H1 (cell line): ENCODE measurements around the gene B3GAT1. TPM values are rescaled to one million over a fixed set of nuclear protein-coding genes. Genes with fewer than 3 reads are reported as not detected.

Experiments
- CTCF ChIA-PET: fragments of 300-600 bp; sonication (Branson Sonifier 250); formaldehyde crosslinking; loops from one replicate; lab custom pipeline; 2021; ENCODE audit not compliant: partially characterized antibody; lab: Charles Lee
- POLR2A ChIA-PET: fragments of 300-600 bp; sonication (Branson Sonifier 250); formaldehyde crosslinking; loops from one replicate; lab custom pipeline; 2021; ENCODE audit warnings: inconsistent platforms; ENCODE audit not compliant: partially characterized antibody; lab: Charles Lee
- DNase-seq, 2 experiments: peaks; one replicate each; pipeline versions ENCODE4 v3.0.0 to v3.0.0-alpha.2; 2010 to 2022; ENCODE audit warnings: low spot score in 2 of 2, low read depth in 1 of 2, mixed read lengths in 1 of 2
- FAIRE-seq: peaks from 2 replicates; lab custom pipeline; 2011; peaks lifted over from hg19 to GRCh38; lab: Jason Lieb, UNC
- H2AFZ ChIP-seq: 2 replicates; pipeline ENCODE4 v1.8.1; 2012; ENCODE audit warnings: low read length, inconsistent platforms
- H2AK5ac ChIP-seq: 2 replicates; pipeline ENCODE4 v1.6.1; 2013; ENCODE audit warnings: low read depth, low read length
- H2BK120ac ChIP-seq: replicated peaks from 2 replicates; pipeline ENCODE3; 2013; ENCODE audit warnings: low read depth, low read length, inconsistent platforms
- H2BK12ac ChIP-seq: 2 replicates; pipeline ENCODE4 v1.6.1; 2013; ENCODE audit warnings: low read depth, low read length
- H2BK15ac ChIP-seq: 2 replicates; pipeline ENCODE4 v1.6.1; 2013; ENCODE audit warnings: low read length
- H2BK20ac ChIP-seq: 2 replicates; pipeline ENCODE4 v1.6.1; 2013; ENCODE audit warnings: low read length
- H2BK5ac ChIP-seq: 2 replicates; pipeline ENCODE4 v1.6.1; 2013; ENCODE audit warnings: low read depth, low read length
- H3K14ac ChIP-seq: 2 replicates; pipeline ENCODE4 v1.6.1; 2013; ENCODE audit warnings: inconsistent platforms; ENCODE audit not compliant: insufficient read length
- H3K18ac ChIP-seq: 2 replicates; pipeline ENCODE4 v1.6.1; 2013; ENCODE audit warnings: low read length; ENCODE audit errors: extremely low read depth
- H3K23ac ChIP-seq: 2 replicates; pipeline ENCODE4 v1.6.1; 2013; ENCODE audit warnings: inconsistent platforms; ENCODE audit not compliant: insufficient read length
- H3K23me2 ChIP-seq: 2 replicates; pipeline ENCODE4 v1.6.1; 2013; ENCODE audit warnings: low read depth, low read length
- H3K27ac ChIP-seq: 2 replicates; pipeline ENCODE4 v1.6.1; 2011; ENCODE audit warnings: low read depth, low read length, inconsistent platforms
- H3K27me3 ChIP-seq, 4 experiments: replicated peaks in 1 of 4; 1 replicate in 1 of 4; 2 replicates in 3 of 4; pipeline versions ENCODE4 v1.6.1 to v1.8.1; 2011 to 2013; ENCODE audit warnings: low read length in 3 of 4, mild to moderate bottlenecking in 3 of 4, inconsistent platforms in 2 of 4, mixed read lengths in 2 of 4, moderate library complexity in 1 of 4; ENCODE audit not compliant: control insufficient read depth in 3 of 4, insufficient read depth in 3 of 4; ENCODE audit errors: extremely low read depth in 1 of 4
- H3K36me3 ChIP-seq, 4 experiments: 2 replicates each; pipeline versions ENCODE4 v1.6.1 to v1.8.1; 2011 to 2013; ENCODE audit warnings: mild to moderate bottlenecking in 4 of 4, low read length in 3 of 4, moderate library complexity in 2 of 4, control low read depth in 1 of 4, inconsistent platforms in 1 of 4; ENCODE audit not compliant: insufficient read depth in 4 of 4, control insufficient read depth in 2 of 4
- H3K4ac ChIP-seq: replicated peaks from 2 replicates; pipeline ENCODE3; 2013; ENCODE audit warnings: low read length, low read depth, mixed read lengths, inconsistent platforms; ENCODE audit not compliant: insufficient read length
- H3K4me1 ChIP-seq, 4 experiments: replicated peaks in 1 of 4; 1 replicate in 1 of 4; 2 replicates in 3 of 4; pipeline versions ENCODE4 v1.6.1 to v1.8.1; 2011 to 2013; ENCODE audit warnings: low read length in 3 of 4, inconsistent platforms in 2 of 4, mixed read lengths in 1 of 4; ENCODE audit not compliant: insufficient read depth in 4 of 4, control insufficient read depth in 3 of 4
- H3K4me2 ChIP-seq, 2 experiments: 2 replicates each; pipeline versions ENCODE4 v1.6.1 to v1.8.1; 2011 to 2013; ENCODE audit warnings: low read depth in 2 of 2, low read length in 2 of 2, control low read depth in 1 of 2, inconsistent platforms in 1 of 2, mild to moderate bottlenecking in 1 of 2; ENCODE audit not compliant: insufficient read depth in 1 of 2
- H3K4me3 ChIP-seq, 4 experiments: fragments of 200-600, 300-600 bp in 1 of 4; sonication (generic), shearing (Covaris generic), sonication (Bioruptor Twin) in 1 of 4; 2 replicates each; pipeline versions ENCODE4 v1.5.1 to v1.8.1; 2011 to 2016; ENCODE audit warnings: low read length in 4 of 4, low read depth in 3 of 4, control low read depth in 2 of 4, inconsistent platforms in 2 of 4, mild to moderate bottlenecking in 2 of 4, mixed read lengths in 1 of 4, moderate library complexity in 1 of 4; ENCODE audit not compliant: insufficient read depth in 2 of 4; ENCODE audit errors: extremely low read depth in 1 of 4
- H3K56ac ChIP-seq: replicated peaks from 2 replicates; pipeline ENCODE3; 2013; ENCODE audit warnings: low read depth, mild to moderate bottlenecking, mixed read lengths, low read length, inconsistent platforms; ENCODE audit not compliant: insufficient read length
- H3K79me1 ChIP-seq: 2 replicates; pipeline ENCODE4 v1.6.1; 2013; ENCODE audit warnings: low read depth, low read length, control low read depth
- H3K79me2 ChIP-seq, 2 experiments: 2 replicates each; pipeline versions ENCODE4 v1.6.1 to v1.8.1; 2012 to 2013; ENCODE audit warnings: low read length in 2 of 2, mild to moderate bottlenecking in 2 of 2, inconsistent platforms in 1 of 2; ENCODE audit not compliant: insufficient read depth in 2 of 2, control insufficient read depth in 1 of 2
- H3K9ac ChIP-seq, 4 experiments: replicated peaks in 1 of 4; 1 replicate in 1 of 4; 2 replicates in 3 of 4; pipeline versions ENCODE4 v1.6.1 to v1.8.1; 2011 to 2013; ENCODE audit warnings: low read depth in 3 of 4, low read length in 3 of 4, control low read depth in 2 of 4, mild to moderate bottlenecking in 2 of 4, moderate library complexity in 2 of 4, inconsistent platforms in 1 of 4; ENCODE audit errors: extremely low read depth in 1 of 4
- H3K9me3 ChIP-seq, 2 experiments: 2 replicates each; pipeline versions ENCODE4 v1.6.1 to v1.8.1; 2012 to 2013; ENCODE audit warnings: mild to moderate bottlenecking in 2 of 2, moderate library complexity in 2 of 2, control low read depth in 1 of 2, inconsistent platforms in 1 of 2, low read depth in 1 of 2, low read length in 1 of 2, mixed read lengths in 1 of 2; ENCODE audit not compliant: insufficient read depth in 2 of 2
- H4K20me1 ChIP-seq, 2 experiments: replicated peaks in 1 of 2; 2 replicates each; pipeline versions ENCODE3 to v1.8.1; 2011 to 2013; ENCODE audit warnings: inconsistent platforms in 2 of 2, low read length in 2 of 2, mild to moderate bottlenecking in 1 of 2; ENCODE audit not compliant: insufficient read depth in 2 of 2, control insufficient read depth in 1 of 2
- H4K5ac ChIP-seq: 2 replicates; pipeline ENCODE4 v1.6.1; 2013; ENCODE audit warnings: low read length, low read depth, mixed read lengths, inconsistent platforms; ENCODE audit not compliant: insufficient read length
- H4K8ac ChIP-seq: 2 replicates; pipeline ENCODE4 v1.8.0; 2013; ENCODE audit warnings: mild to moderate bottlenecking, moderate library complexity, low read length, inconsistent platforms; ENCODE audit not compliant: insufficient read depth; ENCODE audit errors: extremely low read depth
- H4K91ac ChIP-seq: replicated peaks from 2 replicates; pipeline ENCODE3; 2013; ENCODE audit warnings: low read length, mixed read lengths, inconsistent platforms; ENCODE audit not compliant: insufficient read length
- ATF2 ChIP-seq: IDR thresholded peaks from 2 replicates; pipeline ENCODE4 v1.6.1; 2012; ENCODE audit warnings: low read length, inconsistent platforms
- BACH1 ChIP-seq: IDR thresholded peaks from 2 replicates; pipeline ENCODE4 v1.6.1; 2012; ENCODE audit warnings: low read length, improper control_type of control experiment
- BCL11A ChIP-seq, 2 experiments: IDR thresholded peaks; one replicate each; pipeline ENCODE4 v1.6.1; 2011; ENCODE audit warnings: low read depth in 2 of 2, low read length in 2 of 2, mild to moderate bottlenecking in 2 of 2
- CHD1 ChIP-seq: IDR thresholded peaks from 2 replicates; pipeline ENCODE4 v1.6.1; 2012; ENCODE audit warnings: low read depth, low read length, improper control_type of control experiment
- CHD2 ChIP-seq: IDR thresholded peaks from 2 replicates; pipeline ENCODE4 v1.6.1; 2012; ENCODE audit warnings: low read length, improper control_type of control experiment
- EGR1 ChIP-seq: IDR thresholded peaks from 2 replicates; pipeline ENCODE4 v1.6.1; 2011; ENCODE audit warnings: low read depth, low read length, borderline replicate concordance
- GTF2F1 ChIP-seq: IDR thresholded peaks from 2 replicates; pipeline ENCODE4 v1.6.1; 2012; ENCODE audit warnings: low read depth, low read length, improper control_type of control experiment, borderline replicate concordance
- HDAC6 ChIP-seq: IDR thresholded peaks from one replicate; pipeline ENCODE4 v1.7.1; 2012; ENCODE audit warnings: low read depth, mild to moderate bottlenecking, inconsistent platforms, low read length, moderate library complexity
- KDM5A ChIP-seq: fragments of 200-600 bp; IDR thresholded peaks from 2 replicates; pipeline ENCODE4 v1.7.1; 2012; ENCODE audit warnings: mild to moderate bottlenecking, low read length, inconsistent platforms, mixed read lengths
- POLR2A ChIP-seq, 2 experiments: IDR thresholded peaks; 1 replicate in 1 of 2; 2 replicates in 1 of 2; pipeline ENCODE4 v1.6.1; 2011; ENCODE audit warnings: low read depth in 2 of 2, low read length in 2 of 2, mild to moderate bottlenecking in 2 of 2; ENCODE audit errors: control extremely low read depth in 1 of 2
- POLR2AphosphoS5 ChIP-seq: IDR thresholded peaks from 2 replicates; pipeline ENCODE4 v1.6.1; 2011; ENCODE audit warnings: low read depth, low read length
- SAP30 ChIP-seq: fragments of 300-600 bp; sonication (generic); IDR thresholded peaks from 2 replicates; pipeline ENCODE4 v1.7.1; 2012; ENCODE audit warnings: low read length, moderate library complexity, mild to moderate bottlenecking, inconsistent platforms; ENCODE audit not compliant: insufficient read depth, insufficient replicate concordance
- TAF1 ChIP-seq: IDR thresholded peaks from 2 replicates; pipeline ENCODE4 v1.6.1; 2011; ENCODE audit warnings: mild to moderate bottlenecking, low read depth, low read length
- TCF12 ChIP-seq: IDR thresholded peaks from 2 replicates; pipeline ENCODE4 v1.6.1; 2011; ENCODE audit warnings: low read depth, mild to moderate bottlenecking, low read length
- WGBS, 2 experiments: shearing (Covaris generic) in 1 of 2; methylation state at CpG; one replicate each; pipeline versions ENCODE4 v1.1.6 to v1.1.7; 2013 to 2015; ENCODE audit warnings: low lambda C conversion rate in 2 of 2, mixed read lengths in 2 of 2, inconsistent platforms in 1 of 2, low coverage in 1 of 2, missing lambda C conversion rate in 1 of 2; ENCODE audit not compliant: insufficient replicate concordance in 2 of 2, insufficient coverage in 1 of 2, insufficient read length in 1 of 2; ENCODE audit errors: extremely low coverage in 1 of 2, missing lambda C conversion rate in 1 of 2; 5-methylcytosine and 5-hydroxymethylcytosine counted together
- polyA plus RNA-seq, 7 experiments: library from polyadenylated mRNA; depleted of rRNA in 3 of 7; stranded (reverse) in 5 of 7; unstranded in 2 of 7; fragments of >200 nt in 5 of 7; fragments of 200-250 nt in 2 of 7; gene quantifications; 1 replicate in 5 of 7; 2 replicates in 1 of 7; 4 replicates in 1 of 7; pipeline versions ENCODE4 v1.2.1 to v1.2.3, GENCODE V29; 2011 to 2013; ENCODE audit warnings: missing spikeins in 2 of 7, mixed read lengths in 2 of 7
- total RNA-seq: library from RNA; stranded (reverse); fragmentation: NEBNext Ultra II Directional; extraction: Animal tissue kit (Norgen Biotek cat#: 25700); gene quantifications from 2 replicates; pipeline ENCODE4 v1.2.1, GENCODE V29; 2021

The B3GAT1 gene
- total and polyA plus RNA-seq, 2 of the 8 experiments (the other 6 are each of a cell fraction or from before 2014, with no cell fraction given) = 19.7 to 32.4 TPM

GRCh38 chr11:134433806-134434205, 21.8 kb upstream of the B3GAT1 start:
- no peak overlapping the region for H3K4me2 ChIP-seq
- H2BK120ac ChIP-seq = no peak overlapping the region
- H2BK15ac ChIP-seq = no peak overlapping the region
- no peak overlapping the region for H3K56ac ChIP-seq
- no peak overlapping the region for H3K4ac ChIP-seq
- no peak overlapping the region for H4K8ac ChIP-seq
- no peak overlapping the region for H2BK20ac ChIP-seq
- FAIRE-seq (no peak), DNase-seq (no peak)
- H4K20me1 ChIP-seq = no peaks in the 10 kb centered on the region
- no peaks in the 10 kb centered on the region for H3K79me2 ChIP-seq
- no peak overlapping the region for H2BK5ac ChIP-seq
- no peak overlapping the region for H3K27ac ChIP-seq
- H4K91ac ChIP-seq = no peak overlapping the region
- no peak overlapping the region for H2AK5ac ChIP-seq
- POLR2A ChIA-PET = no interaction called here
- H3K9me3 ChIP-seq = no peaks in the 10 kb centered on the region
- no peaks in the 10 kb centered on the region for H3K27me3 ChIP-seq
- H3K23me2 ChIP-seq = no peaks in the 10 kb centered on the region
- no peak overlapping the region for H4K5ac ChIP-seq
- WGBS, 2 experiments = 80% methylated on average over 10 of the region's 10 CpGs; no CpG with 5 or more reads in 1 of the 2 experiments
- H3K4me3 ChIP-seq = no peak overlapping the region
- no peaks in the 10 kb centered on the region for H3K79me1 ChIP-seq
- no peak overlapping the region for H2BK12ac ChIP-seq
- no peak overlapping the region for H3K9ac ChIP-seq
- no peak overlapping the region for H2AFZ ChIP-seq
- CTCF ChIA-PET = interaction anchor here (0.8 to 1.0 kb wide), 2 partner anchors 13 to 17 kb away, joined by 3 read pairs; no protein-coding TSS in a partner anchor
- no peaks in the 10 kb centered on the region for H3K4me1 ChIP-seq
- no peak overlapping the region for H3K14ac ChIP-seq
- H3K36me3 ChIP-seq = no peaks in the 10 kb centered on the region; a peak in 1 of 8 replicates
- H3K23ac ChIP-seq = no peak overlapping the region
- H3K18ac ChIP-seq = no peak overlapping the region
- TF ChIP-seq ATF2 (no peak), GTF2F1 (no peak), TCF12 (no peak), POLR2A (IDR thresholded peaks at IDR 0.05; ENCODE audit: control extremely low read depth in 1 of 2, low read depth in 2 of 2, low read length in 2 of 2) (no peak), BACH1 (no peak), TAF1 (no peak), EGR1 (no peak), KDM5A (no peak), SAP30 (no peak), HDAC6 (no peak), POLR2AphosphoS5 (no peak), CHD2 (no peak), CHD1 (no peak), BCL11A (IDR thresholded peaks at IDR 0.05; ENCODE audit: low read depth in 2 of 2, low read length in 2 of 2) (no peak)
